IPS-NIHi7 (cell line): Measurements from ENCODE around the gene CCNO.

Source experiments
- DNase-seq: peaks from one replicate; pipeline ENCODE4 v3.0.0; 2012; ENCODE audit warnings: mixed read lengths; ENCODE audit errors: extremely low spot score

The CCNO gene

DNA sequence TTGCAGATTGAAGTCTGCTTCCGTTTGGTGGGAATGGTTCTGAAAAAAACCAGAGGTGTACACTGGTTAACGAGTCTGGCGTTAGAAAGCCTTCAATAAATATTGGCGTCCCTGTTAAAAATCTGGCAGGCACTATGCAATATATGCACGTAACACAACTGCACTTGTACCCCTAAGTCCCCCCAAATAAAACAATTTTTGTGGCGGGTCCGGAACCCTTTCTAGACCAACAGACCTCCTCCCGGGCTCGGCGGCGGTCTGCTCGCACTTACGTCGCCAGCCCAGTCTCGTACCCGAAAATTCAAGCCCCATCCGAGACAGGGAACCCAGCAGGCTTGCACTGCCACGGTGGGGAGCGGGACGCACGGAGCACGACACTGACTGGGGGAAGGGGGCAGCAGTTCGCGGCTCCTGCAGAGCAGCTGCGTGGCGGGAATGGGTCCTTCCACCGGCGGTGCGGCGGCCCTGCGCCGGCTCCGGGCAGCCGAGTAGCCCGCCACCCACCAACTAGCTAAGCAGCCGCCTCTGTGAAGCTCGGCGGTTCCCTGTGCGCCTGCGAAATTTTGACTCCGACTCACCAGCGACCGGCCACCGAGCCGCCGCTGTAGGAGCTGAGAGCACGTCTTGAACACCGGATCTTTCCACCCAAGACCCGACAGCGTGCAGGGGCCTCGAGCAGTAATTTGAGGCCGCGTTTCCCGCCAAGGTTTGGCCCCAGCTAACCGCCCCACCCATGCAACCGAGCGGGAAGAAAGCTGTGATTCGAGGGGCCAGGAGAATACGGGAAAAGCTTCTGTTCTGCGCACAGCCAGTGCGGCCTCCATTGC lies 10.2 kb downstream of the CCNO start:
- peak; percentile 40 for DNase-seq

DNA sequence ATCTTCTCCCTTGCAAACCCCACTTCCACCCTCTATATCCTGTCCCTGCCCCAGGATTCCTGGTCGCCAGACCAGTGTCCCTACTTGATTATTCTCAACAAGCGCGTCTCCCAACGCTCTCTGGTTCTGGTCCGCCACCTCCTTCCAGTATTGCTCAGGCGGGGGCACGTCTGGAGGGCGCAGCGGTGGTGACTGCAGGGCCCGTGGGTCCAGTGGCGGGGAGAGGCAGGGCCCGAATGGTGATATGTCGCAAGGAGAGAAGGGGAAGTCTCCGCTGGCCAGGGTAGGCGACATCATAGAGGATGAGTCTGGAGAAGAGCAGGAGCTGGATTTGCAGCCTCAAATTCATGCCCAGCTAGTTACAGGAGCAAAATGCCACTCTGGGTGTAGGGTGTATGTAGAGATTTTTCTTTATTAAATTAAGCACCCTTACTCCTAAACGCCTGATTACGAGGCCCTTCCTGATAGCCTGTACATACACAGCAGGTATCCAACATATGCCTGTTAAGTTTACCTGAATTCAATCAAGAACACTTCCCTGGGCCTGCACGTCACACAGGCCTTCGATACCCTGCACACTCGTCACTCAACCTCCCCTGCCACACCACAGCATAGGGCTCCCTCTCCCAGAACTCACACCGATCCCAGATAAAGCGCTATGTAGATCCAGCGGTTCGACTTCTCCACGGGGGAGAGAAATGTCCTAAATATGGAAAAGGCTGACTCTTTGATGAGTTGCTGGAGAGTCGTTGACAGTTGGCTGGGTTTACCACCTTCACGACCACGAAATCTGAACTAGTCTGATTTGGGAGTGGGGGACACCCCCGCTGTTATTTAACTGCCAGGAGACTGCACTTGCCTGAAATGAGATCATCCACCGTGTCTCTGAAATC lies 11.1 kb downstream of the CCNO start:
- no peak for DNase-seq

- DNase-seq = peak; percentile 69
Measured at GRCh38 chr5:55220433-55221185, 12.8 kb downstream of the CCNO start.

GRCh38 chr5:55219770-55220169 lies 13.6 kb downstream of the CCNO start:
- no peak for DNase-seq

GRCh38 chr5:55218967-55219366 lies 14.4 kb downstream of the CCNO start:
- peak; percentile 43 for DNase-seq

DNA sequence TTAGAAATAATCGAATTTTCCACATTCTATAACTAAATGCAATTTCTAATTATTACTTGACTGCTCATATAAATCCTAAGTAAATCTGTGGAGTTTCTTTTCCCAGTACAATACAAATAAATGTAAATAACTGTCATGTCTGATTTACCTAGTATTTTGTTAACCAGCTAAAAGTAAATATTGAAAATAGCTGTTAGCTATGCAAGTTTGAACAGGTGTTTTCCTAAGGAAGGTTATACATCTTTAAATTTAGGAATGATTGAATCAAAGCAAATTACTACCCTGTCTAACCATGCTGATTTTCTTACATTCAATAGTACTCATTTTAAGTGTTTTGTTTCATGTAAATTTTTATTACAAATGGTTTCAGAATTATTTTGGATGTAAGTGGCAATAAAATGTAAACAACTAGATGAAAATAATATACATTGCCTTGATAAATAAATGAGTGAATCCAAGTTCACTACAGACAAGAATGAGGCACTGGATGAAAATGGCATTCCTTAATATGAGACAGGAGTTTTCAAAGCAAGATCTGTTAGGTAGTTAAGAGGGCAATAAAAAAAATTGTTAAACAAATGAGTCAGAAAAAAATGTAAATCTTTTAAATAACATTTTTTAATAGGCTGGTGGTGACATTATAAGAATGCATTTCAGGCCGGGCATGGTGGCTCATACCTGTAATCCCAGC lies 22.1 kb downstream of the CCNO start:
- DNase-seq = no peak

- no peak for DNase-seq
Measured at GRCh38 chr5:55205001-55205400, 28.4 kb downstream of the CCNO start.

GRCh38 chr5:55191165-55191564 lies 42.2 kb downstream of the CCNO start:
- DNase-seq = no peak

GRCh38 chr5:55188656-55189540 lies 44.5 kb downstream of the CCNO start:
- DNase-seq = no peak

DNA sequence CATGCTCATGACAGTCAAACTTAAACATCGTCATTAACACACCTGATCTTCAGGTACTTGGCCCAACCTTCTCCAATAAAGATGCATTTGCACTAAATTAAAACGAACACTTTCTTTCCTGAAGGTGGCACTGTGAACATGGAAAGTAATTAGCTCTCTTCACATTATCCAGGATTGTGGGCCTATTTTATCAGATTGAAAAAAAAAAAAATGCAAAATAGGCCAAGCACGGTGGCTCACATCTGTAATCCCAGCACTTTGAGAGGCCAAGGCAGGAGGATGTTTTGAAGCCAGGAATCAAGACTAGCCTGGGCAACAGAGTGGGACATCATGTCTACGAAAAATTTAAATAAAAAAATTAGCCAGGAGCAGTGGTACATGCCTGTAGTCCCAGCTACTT lies 46.0 kb downstream of the CCNO start:
- peak; percentile 24 for DNase-seq
